GM12872 (cell line): ENCODE results near the gene RB1.

ENCODE experiments used
- TF ChIP-seq, protein P1 (sequence below): IDR thresholded peaks from 3 replicates; pipeline ENCODE4 v1.5.1; 2011; ENCODE audit warnings: low read depth, mild to moderate bottlenecking, low read length, moderate library complexity; ENCODE audit not compliant: insufficient read depth

RB1 gene

GRCh38 chr13:48403151-48403631, 99.6 kb downstream of the RB1 start:
- TF ChIP-seq, protein P1, sequence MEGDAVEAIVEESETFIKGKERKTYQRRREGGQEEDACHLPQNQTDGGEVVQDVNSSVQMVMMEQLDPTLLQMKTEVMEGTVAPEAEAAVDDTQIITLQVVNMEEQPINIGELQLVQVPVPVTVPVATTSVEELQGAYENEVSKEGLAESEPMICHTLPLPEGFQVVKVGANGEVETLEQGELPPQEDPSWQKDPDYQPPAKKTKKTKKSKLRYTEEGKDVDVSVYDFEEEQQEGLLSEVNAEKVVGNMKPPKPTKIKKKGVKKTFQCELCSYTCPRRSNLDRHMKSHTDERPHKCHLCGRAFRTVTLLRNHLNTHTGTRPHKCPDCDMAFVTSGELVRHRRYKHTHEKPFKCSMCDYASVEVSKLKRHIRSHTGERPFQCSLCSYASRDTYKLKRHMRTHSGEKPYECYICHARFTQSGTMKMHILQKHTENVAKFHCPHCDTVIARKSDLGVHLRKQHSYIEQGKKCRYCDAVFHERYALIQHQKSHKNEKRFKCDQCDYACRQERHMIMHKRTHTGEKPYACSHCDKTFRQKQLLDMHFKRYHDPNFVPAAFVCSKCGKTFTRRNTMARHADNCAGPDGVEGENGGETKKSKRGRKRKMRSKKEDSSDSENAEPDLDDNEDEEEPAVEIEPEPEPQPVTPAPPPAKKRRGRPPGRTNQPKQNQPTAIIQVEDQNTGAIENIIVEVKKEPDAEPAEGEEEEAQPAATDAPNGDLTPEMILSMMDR, result no peak

DNA sequence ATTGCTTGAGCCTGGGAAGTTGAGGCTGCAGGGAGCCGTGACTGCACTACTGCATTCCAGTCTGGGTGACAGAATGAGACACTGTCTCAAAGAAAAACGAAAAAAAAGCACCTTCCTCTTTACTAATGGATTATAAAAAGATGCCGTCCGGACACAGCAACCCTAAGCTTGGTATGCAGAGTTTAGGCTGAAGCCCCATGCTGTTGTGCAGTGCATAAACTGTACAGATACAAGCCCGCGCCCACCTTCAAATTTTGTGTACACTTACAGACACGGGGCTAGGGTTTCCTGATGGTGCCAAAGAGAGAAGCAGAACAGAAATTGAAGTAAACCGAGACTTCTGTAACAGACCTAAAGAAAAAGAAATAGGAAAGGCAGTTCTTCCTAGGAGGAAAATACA, 100.4 kb downstream of the RB1 start:
- TF ChIP-seq, protein P1, result no peak

GRCh38 chr13:48404952-48405351, 101.4 kb downstream of the RB1 start:
- TF ChIP-seq, protein P1, result no peak

DNA sequence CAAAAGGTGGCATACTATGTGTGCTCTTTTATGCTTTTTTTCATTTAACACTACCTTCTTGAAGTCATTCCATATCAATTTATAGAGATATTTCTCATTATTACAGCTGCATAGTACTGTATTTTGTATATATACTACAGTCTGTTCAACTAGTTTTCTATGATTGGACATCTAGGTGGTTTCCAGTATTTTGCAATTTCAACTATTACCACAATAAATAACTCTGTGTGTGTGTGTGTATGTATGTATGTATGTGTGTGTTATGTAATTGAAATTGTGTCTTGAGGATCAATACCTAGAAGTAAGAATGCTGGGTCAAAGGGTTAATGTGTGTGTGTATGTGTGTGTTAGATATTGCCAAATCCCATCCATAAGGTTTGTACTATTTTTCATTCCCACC, 102.3 kb downstream of the RB1 start:
- TF ChIP-seq, protein P1, result no peak

DNA sequence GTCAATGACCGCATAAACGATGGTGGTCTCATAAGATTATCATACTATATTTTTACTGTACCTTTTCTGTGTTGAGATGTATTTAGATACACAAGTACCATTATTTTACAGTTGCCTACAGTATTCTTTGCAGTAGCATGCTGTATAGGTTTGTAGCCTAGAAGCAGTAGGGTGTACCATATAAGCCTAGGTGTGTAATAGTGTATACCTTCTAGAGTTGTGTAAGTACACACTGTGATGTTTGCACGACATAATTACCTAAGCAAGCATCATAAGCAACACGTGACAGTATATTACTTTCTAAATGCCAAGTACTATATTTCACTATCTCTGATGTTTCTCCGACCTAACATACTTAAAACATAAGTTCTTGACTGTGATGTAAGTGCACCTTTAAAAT, 106.6 kb downstream of the RB1 start:
- TF ChIP-seq, protein P1, result no peak

GRCh38 chr13:48411147-48411794, 107.7 kb downstream of the RB1 start:
- TF ChIP-seq, protein P1, result no peak

GRCh38 chr13:48411841-48412531, 108.4 kb downstream of the RB1 start:
- TF ChIP-seq, protein P1, result no peak
